Stimulated activated CD4-positive, alpha-beta T cell treated with anti-CD3 and anti-CD28 coated beads, Interleukin-12 subunit alpha, Interleukin-12 subunit beta, amount 100 ng/mL, for 48 hours (primary cell): ENCODE results near the gene YDJC.
"Not testable (repeated sequence)": the region's sequence is repeated elsewhere in the genome, so short reads cannot be mapped to it uniquely, and the experiment has no call there.

Source experiments
- DNase-seq, 3 donors: peaks; one replicate each; pipeline ENCODE4 v3.0.0-alpha.2; 2020; ENCODE audit warnings: low read depth in 2 of 3, low spot score in 1 of 3

YDJC gene

DNA sequence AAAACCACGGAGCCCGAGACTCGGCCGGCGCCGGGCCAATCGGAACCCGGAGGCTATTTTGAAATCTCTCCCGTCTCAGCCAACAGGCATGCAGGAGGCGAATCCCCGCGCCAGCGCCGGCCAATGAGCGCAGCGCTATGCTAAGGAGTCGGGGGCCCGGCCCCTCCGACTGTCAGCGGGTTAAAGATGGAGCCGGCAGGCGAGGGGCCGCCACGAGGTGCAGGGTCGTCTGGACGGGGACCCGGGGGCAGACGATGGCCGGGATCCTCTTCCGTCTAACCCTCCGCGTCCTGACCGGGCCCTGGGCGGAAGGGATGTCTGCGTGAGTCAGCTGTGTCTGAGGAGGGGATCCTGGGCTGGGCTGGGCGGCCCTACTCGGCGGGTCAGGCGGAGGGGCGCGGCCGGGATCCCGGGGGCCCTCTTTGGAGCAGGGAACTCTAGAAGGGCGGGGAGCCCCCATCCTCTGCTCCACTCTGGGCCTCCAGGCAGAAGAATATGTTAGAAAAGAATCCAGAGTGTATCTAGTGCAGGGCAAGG is 22.3 kb upstream of the YDJC start:
- DNase-seq: peak; percentile 82 to 86 (median 85)

DNA sequence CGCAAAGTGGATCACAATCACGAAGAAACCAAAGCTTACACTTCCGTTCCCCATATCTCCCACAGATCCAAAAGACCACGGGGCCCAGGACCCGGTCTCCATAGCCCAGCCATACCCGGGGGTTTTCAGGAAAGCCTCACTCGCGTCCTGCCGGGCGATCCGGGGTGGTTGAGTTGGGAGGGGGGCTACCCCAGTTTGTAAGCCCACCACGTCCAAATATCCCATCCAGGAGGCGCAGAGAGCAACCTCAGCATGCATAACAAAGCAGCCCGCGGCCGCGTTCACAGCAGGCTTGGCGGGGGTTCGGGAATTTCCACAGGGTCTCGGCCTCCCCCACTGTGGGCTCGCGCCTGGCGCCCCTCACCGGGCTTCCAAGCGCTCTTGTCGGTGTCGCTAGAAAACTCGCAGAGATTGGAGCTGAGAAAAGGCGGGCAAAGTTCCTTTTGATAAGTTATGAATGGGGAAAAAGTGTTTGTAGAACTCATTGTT is 21.7 kb upstream of the YDJC start:
- no peak for DNase-seq

DNA sequence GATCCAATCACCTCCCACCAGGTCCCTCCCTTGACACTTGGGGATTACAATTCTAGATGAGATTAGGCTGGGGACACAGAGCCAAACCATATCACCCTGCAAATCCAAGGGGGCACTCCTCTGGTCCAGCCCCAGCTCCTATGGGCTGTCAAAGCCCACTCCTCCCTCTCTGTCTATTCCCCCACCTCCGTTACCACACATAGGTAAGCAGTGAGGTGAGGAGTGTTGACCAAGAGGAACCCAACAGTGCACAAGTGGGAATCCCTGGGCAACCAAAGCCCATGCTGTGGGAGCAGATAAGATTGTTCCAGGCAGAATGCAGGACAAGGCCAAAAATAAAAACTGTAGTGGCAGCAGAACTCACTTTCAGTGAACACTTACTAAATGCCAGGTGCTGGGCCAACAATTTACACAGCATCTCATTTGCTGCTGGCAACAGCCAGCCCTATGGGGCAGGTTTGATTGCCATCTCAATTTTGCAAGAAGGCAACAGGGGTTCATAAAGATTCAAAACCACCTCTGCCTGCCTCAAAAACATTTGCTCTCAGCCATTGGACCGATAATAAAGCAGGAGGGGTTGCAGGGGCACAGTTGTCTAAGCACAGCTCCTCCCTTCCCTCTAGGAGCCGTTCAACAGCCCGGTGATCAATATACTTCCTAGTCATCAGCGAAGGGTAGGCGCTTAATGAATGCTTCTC is 21.1 kb upstream of the YDJC start:
- DNase-seq: no peak

- DNase-seq: no peak
These were observed 20.5 kb upstream of the YDJC start for GRCh38 chr22:21650280-21650679.

DNA sequence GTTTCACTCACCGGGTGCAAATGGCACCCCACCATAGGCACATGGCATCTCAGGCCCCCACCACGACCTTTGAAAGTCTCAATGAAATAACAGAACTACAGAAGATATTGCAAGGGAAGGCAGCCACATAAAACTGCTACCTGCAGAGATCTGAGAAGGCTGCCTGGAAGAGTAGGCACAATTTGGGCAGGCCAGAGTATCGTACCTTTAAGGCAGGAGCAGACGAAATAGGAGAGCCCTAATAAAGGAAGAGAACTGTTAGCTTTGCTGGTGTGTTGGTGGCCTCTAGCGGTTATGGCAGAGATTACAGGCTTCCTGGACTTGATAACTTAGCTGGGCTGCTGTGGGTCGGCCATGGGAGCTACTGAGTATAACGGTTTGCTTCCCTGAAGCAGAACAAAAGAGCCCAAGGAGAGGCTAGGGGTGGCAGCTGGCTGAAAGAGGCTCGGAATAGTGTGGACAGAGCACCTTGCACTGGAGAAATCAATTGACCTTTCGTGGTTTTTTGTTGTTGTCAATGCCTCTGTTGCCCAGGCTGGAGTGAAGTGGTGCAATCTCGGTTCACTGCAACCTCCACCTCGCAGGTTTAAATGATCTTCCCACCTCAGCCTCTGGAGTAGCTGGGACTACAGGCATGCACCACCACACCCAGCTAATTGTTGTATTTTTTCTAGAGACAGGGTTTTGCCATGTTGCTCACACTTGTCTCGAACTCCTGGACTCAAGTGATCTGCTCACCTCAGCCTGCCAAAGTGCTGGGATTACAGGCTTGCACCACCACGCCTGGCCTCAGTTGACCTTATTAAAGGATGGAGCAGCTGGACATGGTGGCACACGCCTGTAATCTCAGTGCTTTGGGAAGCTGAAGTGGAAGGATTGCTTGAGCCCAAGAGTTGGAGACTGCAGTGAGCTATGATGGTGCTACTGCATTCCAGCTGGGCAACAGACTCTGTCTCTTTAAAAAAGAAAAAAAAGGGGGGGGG is 17.1 kb upstream of the YDJC start:
- DNase-seq: peak; percentile 64 to 74 (median 66)

DNA sequence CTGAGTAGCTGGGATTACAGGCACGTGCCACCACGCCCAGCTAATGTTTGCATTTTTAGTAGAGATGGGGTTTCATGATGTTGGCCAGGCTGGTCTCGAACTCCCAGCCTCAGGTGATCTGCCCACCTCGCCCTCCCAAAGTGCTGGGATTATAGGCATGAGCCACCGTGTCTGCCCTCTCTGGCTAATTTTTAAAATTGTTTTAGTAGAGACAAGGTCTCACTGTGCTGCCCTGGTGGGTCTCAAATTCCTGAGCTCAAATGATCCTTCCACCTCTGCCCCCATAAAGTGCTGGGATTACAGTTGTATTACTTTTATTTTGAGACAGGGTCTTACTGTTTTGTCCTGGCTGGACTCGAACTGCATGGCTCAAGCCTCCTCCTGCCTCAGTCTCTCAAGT is 15.7 kb upstream of the YDJC start:
- not testable (repeated sequence) for DNase-seq

DNA sequence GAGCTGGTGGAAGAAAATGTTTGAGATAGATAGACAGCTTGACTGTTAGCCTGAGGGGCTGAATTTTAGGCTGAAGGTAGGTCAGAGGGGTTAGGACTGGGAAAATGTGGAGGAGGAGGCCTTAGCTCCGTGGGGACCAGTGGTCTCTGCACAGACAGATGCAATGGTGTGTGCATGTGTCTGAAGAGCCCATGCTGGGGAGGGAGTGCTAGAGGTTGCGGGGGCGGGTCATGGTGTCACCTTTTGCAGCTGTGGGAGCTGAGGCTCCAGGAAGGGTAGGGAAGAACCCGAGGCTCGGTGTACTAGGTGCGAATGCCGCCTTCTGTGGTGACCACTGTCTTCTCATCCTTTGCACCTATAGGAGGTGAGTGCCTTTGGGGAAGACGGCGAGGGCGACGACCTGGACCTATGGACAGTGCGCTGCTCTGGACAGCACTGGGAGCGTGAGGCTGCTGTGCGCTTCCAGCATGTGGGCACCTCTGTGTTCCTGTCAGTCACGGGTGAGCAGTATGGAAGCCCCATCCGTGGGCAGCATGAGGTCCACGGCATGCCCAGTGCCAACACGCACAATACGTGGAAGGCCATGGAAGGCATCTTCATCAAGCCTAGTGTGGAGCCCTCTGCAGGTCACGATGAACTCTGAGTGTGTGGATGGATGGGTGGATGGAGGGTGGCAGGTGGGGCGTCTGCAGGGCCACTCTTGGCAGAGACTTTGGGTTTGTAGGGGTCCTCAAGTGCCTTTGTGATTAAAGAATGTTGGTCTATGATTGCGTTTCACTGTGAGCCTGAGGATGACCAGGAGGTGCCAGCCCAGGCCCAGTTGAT is 13.9 kb upstream of the YDJC start:
- no peak for DNase-seq

GRCh38 chr22:21642584-21643448 is 13.0 kb upstream of the YDJC start:
- DNase-seq: peak in 2 of 3 donors; percentile 50 to 64

DNA sequence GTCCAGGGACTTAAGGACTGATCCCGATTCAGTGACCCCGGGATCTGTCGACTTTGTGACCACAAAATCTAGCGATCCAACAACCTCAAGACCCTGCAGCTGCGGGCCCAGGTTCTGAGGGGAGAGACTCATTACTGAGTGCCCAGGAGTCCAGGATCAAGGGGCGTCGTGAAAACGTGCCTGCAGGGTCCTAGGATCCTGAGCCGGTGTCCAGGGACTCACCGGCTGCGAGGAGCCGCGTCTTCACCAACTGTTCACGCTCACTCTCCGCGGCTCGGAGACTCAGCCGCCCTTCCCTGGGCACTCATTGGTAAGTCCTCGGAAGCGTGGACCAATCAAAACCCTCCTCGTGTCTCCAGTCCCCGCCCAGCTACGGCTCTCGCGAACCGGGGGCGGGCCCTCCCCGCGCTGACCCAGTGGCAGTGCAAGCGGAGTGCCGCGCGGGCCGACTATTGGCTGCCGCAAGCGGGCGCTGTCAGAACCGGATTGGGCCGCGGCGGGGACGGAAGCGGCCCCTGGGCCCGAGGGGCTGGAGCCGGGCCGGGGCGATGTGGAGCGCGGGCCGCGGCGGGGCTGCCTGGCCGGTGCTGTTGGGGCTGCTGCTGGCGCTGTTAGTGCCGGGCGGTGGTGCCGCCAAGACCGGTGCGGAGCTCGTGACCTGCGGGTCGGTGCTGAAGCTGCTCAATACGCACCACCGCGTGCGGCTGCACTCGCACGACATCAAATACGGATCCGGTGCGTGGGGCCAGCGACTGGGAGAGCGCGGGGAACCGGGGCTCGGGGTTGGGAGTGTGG is 12.2 kb upstream of the YDJC start, which contains the start of gene SDF2L1:
TSS of gene SDF2L1 (plus strand) at position 514 of the 795 bp plus-strand sequence. CDS start at position 549, 35 bp downstream.
- DNase-seq: peak; percentile 97

DNA sequence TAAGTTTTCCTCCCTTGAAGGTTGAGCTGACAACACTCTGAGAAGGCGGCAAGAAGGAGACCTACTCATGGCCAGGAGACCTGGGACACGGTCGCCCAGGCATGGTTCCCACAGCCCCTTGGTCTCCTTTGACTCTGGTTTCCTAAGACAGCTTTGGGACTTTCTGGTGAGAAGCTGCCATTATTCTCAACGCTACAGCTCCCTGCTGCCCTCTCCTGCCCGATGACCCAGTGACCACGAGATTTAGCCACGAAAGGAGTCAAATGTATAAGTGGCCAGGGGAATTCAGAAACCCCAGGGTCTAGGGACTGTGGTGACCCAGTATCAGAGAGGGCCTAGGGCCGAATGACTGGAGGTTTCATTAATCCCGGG is 11.6 kb upstream of the YDJC start:
- no peak for DNase-seq

DNA sequence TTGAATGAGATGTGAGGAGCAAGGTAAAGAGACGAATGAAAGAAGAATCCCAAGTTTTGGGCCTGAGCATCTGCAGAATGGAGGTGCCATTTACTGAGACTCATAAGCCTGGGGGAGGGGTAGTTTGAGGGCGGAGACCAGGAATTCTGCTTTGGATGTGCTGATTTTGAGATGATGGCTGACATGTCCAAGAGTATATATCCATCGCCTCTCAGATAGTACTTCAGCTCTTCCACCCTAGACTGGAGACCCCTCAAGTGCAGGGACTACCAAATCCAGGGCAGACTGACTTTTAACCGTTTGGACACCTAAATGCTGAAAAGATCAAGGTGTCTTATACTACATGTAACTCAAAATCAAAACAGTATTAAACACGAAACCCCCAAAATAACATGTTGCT is 11.0 kb upstream of the YDJC start:
- no peak for DNase-seq

- DNase-seq: no peak
These were observed 9.5 kb upstream of the YDJC start for GRCh38 chr22:21639359-21639758.

- DNase-seq: not testable (repeated sequence)
These were observed 7.6 kb upstream of the YDJC start for GRCh38 chr22:21637450-21637849.

DNA sequence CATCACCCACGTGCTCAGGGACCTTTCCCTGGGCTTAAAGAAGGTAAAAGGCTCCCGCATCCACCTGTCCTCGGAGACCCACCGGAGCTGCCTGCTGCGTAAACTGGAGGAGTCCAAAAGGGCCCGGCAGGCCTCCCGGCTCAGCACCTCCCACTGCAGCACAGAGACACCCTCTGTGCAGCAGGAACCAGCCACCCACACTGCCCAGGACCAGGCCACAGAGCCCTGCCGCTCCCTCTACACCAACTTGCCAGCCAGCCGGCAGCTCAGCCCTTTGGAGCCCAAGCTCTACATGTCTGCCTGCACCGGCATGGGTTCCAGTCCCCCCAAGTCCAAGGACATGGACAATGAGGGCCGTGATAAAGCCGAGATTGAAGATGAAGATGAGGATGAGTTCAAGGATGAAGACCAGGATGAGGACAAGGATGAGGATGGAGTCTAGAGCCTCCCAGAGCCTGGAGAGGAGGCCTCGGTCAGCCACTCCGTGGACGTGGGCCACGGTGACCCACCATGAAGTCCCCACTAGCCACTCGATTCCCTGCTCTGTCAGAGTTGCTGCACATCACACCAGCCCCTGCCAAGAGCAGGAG is 6.9 kb upstream of the YDJC start:
- no peak for DNase-seq

GRCh38 chr22:21635771-21636510 is 6.1 kb upstream of the YDJC start:
- no peak for DNase-seq

DNA sequence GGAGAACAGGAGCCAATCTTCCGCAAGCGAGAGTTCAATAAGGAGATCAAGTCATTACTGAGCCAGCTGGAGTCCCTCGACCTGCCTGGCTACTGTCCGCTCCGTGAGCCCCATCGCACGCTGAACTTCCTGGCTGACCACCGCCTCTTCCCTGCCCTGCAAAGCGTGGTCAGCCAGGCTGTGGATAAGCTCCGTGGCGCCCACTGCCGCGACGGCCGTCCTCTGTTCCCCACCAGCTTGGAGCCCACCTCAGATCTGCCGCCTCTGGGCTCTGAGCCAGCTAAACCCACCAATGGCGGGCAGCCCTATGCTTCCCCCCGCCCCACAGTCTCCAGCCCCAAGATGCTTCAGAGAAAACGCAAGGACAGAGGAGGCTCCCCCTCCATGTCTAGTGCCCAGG is 5.0 kb upstream of the YDJC start:
- DNase-seq: no peak

GRCh38 chr22:21634081-21634480 is 4.3 kb upstream of the YDJC start:
- no peak for DNase-seq

GRCh38 chr22:21633481-21633880 is 3.7 kb upstream of the YDJC start:
- DNase-seq: no peak
